ENCODE data around the gene LGALSL.

Gene LGALSL

GRCh38 chr2:64472881-64473280, 18.9 kb downstream of the LGALSL start:
- no peak for DNase-seq

GRCh38 chr2:64474121-64474571, 20.2 kb downstream of the LGALSL start:
- DNase-seq = no peak

- DNase-seq = no peak
Observed at GRCh38 chr2:64474636-64475035, 20.7 kb downstream of the LGALSL start.

DNA sequence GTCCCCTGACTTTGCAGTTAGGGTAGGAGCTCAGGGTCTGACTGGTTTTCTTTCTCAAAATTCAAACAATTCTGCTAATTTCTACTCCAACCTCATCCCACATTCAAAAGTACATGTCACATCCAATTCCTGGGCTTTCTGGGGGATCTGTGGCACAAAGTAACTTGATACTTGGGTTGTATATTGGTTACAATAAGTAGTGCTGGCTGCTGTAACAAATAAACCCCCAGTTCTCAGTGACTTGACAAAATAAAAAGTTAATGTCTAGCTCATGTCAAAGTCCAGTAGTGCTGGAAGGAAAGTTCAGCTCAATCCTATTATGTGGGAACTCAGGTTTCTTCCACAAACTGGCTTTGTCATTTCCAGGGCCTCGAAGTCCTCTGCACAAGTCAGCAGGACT, 23.1 kb downstream of the LGALSL start:
- no peak for DNase-seq

GRCh38 chr2:64477979-64478378, 24.0 kb downstream of the LGALSL start:
- DNase-seq = no peak

GRCh38 chr2:64478502-64479230, 24.7 kb downstream of the LGALSL start:
- peak in 1 of 2 experiments; percentile 13 for DNase-seq

GRCh38 chr2:64479259-64480117, 25.5 kb downstream of the LGALSL start:
- DNase-seq = no peak

DNA sequence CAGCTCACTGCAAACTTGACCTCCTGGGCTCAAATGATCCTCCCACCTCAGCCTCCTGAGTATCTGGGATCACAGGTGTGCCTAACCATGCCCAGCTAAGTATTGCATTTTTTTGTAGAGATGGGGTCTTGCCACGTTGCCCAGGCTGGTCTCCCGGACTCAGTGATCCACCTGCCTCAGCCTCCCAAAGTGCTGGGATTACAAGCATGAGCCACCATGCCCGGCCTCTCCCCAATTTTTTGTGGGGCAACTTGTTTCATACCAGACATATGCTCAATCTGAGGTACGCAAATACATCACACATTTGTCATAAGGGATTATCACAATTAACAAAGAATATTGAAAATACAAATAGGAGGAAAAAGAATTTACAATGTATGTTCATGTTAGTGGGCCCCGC, 27.7 kb downstream of the LGALSL start:
- no peak for DNase-seq

DNA sequence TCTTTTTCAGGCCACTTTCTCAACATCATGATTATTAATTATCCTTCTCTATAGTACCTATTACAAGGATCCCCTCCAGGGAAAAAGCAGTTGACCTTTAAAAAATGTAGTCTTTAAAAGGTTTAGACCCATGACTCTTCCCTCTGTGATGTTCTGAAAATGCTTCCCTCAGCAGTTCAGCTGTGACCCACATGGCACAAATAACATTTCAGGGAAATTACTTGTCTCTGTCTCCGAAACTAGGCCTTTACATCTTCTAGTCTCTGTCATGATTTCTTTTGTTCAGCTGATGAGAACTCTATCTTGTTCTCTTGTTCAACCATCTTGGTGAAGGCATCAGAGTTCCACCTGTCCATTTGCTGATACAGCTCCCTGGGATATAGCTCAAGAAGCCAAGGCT, 28.3 kb downstream of the LGALSL start:
- DNase-seq = no peak

- no peak for DNase-seq
Observed at GRCh38 chr2:64482765-64483504, 29.0 kb downstream of the LGALSL start.

DNA sequence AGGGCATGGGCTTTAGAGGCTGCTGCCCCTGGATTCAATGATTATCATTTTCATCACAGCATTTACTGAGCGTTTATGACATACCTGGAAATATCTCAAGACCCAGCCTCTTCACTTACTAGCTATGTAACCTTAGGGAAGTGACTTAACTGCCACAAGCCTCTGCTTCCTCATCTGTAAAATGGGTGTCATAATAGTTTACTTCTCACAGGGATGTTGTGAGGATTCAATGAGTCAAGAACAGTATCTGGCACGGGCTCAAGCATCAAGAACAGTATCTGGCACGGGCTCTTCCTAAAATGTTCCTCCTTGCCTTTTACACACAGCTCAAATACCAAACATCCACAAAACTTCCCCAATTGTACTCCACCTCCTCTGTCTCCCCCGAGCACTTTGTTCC, 31.4 kb downstream of the LGALSL start:
- DNase-seq = no peak

GRCh38 chr2:64485961-64486360, 32.0 kb downstream of the LGALSL start:
- no peak for DNase-seq

GRCh38 chr2:64487256-64488049, 33.5 kb downstream of the LGALSL start:
- DNase-seq = no peak

GRCh38 chr2:64488050-64488974, 34.4 kb downstream of the LGALSL start:
- DNase-seq = peak; percentile 83 to 87

DNA sequence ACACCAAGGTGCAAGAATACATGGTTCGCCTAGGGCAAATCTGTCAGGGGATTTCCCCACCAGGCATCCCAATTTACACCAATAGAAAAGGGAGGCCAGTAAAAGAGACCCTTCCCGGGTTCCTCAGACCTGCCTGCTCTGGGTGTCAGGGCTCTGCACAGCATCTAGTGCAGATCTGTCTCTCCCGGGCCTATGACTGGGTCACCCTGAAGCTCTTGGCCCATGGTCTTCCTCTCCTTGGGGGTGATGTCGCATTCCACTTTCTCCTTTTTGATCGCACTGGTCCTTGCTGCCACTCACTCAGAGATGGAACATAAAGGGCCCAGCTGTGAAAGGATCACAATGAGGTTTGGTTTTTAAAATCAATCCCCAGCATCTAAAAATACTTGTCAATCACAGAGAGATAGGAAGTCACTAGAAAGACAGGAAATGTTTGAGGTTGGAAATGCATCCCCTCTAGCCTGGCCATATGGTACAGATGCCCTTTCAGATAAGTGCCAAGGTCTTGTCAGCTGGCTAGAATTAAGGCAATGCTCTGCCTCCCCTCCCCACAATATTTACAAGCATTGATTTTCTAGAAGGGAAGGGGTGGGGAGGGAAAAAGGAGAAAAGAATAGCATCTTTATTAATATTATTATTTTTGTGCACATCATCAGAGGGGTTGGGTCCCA, 35.3 kb downstream of the LGALSL start:
- DNase-seq = no peak

DNA sequence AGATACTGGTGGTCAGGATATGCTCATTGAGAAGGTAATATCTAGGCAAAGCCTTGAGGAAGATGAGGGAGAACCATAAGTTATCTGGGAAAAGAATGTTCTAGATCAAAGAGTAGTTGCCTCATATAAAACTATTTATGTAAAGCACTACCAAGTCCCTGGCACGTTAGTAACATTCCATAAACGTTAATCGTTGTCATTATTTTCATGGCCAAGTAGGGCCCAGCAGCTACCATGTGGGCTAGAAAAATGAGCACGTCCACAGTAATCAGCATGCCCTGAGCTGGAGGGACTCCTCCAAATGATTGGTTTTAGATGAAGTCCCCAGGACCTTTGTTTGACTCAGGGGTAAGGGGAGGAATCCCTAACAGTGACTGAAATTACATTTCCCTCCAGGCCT, 37.5 kb downstream of the LGALSL start:
- DNase-seq = no peak

GRCh38 chr2:64492272-64492671, 38.3 kb downstream of the LGALSL start:
- DNase-seq = no peak

GRCh38 chr2:64492821-64493220, 38.9 kb downstream of the LGALSL start:
- no peak for DNase-seq

DNA sequence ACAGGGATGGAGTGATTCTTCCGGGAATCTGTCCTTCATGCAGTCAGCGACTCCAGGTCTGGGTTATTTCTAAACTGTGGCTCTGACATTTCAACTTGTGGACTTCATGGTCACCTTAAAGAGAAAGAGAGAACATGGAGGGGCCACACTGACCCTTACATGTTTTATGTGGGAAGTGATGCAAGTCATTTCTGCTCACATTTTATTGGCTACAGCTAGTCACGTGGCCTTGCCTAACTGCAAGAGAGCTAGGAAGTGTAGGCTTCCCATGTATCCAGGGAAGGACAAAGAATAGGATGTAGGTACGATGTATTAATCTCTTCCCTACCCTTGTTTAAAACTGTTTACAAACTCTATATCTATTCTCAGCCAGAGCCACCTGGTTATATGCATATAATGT, 39.8 kb downstream of the LGALSL start:
- DNase-seq = no peak

GRCh38 chr2:64498438-64498837, 44.5 kb downstream of the LGALSL start:
- DNase-seq = no peak

GRCh38 chr2:64500549-64500948, 46.6 kb downstream of the LGALSL start:
- no peak for DNase-seq
